NCI-H510A (cell line): ENCODE data around the gene MCEMP1.

Source experiments
- DNase-seq: peaks from one replicate; lab custom pipeline; 2025; lab: John Stamatoyannopoulos, UW

Gene MCEMP1

DNA sequence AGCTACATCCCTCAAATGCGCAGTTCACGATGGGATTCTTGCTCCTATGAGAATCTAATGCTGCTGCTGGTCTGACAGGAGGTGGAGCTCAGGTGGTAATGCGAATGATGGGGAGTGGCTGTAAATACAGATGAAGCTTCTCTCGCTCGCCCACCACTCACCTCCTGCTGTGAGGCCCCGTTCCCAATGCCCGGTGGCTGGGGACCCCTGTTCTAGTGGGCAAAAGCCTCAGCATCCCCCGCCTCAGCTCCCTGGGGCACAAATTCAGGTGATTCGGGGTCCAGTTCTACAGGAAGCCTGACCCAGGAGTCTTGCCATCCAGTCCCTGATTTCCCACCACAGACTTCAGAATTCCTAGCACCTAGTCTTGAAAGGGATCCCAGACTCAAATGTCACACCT is 4.4 kb upstream of the MCEMP1 start:
- DNase-seq = no peak

GRCh38 chr19:7674010-7675005 is 2.6 kb upstream of the MCEMP1 start:
- peak; percentile 11 for DNase-seq

DNA sequence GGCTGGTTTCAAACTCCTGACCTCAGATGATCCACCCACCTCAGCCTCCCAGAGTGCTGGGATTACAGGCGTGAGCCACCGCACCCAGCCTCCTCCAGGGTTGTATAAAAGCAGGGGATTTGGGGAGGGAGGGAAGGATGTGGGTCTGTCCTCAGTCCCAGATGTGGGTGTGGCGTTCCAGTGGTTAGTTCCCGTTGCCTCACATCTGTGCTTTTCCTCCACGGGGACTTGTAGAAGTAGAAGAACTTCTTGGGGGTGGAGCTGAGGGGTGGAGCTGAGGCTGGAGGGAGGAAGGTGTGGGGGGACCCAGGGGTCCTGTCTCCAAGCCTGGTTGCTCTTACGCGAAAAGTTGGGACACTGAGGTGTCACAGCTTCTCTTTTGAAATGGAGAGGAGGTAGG is 514 bp upstream of the MCEMP1 start:
- no peak for DNase-seq

GRCh38 chr19:7677669-7678311 is 900 bp downstream of the MCEMP1 start:
- DNase-seq = no peak

- DNase-seq = no peak
These were observed 2.3 kb downstream of the MCEMP1 start for GRCh38 chr19:7678971-7679751.

GRCh38 chr19:7679771-7680605 is 3.1 kb downstream of the MCEMP1 start:
- no peak for DNase-seq

DNA sequence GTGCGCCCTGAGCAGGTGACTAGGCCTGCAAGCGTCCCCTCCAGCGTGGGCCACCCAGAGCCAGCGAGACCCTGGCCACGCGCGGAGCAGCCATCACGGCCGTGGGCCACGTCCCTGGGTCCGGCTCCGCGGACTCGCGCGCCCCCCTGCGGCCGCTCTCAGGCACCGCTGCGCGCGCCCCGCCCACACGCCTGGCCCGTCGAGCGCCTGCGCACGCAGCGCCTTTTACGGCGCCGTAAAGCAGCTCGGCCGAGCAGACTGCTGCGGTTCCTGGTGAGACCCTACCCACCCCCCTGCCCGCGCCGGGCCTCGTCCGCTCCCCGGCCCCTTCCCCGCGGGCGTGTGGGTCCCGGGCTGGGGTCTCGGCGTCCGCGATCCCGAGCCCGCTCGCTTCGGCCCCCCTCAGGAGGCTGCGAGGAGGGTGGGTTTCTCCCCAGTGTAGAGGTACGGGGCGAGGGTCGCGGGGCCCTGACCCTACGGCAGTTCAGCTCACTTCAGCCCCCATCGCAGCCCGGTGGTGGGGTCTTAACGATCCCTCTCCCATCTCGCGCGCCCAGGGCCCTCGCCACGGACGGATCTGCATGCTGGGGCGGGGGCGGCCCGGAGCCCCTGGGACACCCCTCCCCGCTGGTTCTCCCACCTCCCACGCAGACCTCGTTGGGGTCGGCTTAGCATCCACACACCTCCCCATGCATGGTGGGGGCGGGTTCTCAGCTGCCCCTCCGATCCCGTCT is 3.9 kb downstream of the MCEMP1 start, which contains the start of gene TRAPPC5:
TRAPPC5 (plus strand) TSS at position 228 of the 734 bp plus-strand sequence. CDS start 1,421 bp downstream, outside the sequence.
- DNase-seq = peak; percentile 68

DNA sequence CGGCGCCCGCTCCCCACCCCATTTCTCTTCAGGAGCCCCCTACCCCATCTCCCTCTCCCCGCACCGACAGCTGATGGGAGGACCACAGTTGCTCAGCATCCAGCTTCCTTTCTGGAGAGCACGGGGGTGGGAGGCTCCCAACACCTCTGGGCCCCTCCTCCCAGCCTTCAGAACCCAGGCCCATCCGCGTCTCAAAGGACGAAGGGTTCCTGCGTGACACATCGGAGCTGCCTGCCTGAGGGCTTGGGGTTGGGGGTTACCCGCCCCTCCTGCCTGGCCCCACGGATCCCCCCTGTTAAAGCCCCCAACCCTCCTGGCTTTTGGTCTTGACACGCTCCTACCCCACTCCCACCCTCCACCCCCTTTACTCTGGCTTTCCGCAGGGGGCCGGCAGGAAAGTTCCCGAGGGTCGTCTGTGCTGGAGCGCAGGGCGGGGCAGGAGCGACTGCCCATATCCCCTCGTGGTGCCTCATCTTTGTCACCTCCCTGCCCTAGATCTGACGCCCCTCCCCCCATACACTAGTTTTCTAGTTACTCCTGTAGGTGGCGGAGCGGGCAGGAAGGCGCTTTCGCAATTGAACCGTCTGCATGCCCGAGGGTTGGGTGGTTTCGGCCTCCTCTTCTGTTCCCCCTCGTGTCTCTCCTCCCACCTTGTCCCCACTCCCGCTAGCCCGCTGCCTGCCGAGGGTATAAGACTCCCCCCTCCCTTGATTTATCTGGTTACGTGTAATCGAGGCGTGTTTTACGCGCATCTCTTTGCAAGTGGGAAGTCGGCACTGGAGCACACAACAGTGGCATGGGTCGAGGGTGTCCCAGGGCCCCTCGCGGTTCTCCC is 4.7 kb downstream of the MCEMP1 start:
- peak; percentile 45 for DNase-seq

DNA sequence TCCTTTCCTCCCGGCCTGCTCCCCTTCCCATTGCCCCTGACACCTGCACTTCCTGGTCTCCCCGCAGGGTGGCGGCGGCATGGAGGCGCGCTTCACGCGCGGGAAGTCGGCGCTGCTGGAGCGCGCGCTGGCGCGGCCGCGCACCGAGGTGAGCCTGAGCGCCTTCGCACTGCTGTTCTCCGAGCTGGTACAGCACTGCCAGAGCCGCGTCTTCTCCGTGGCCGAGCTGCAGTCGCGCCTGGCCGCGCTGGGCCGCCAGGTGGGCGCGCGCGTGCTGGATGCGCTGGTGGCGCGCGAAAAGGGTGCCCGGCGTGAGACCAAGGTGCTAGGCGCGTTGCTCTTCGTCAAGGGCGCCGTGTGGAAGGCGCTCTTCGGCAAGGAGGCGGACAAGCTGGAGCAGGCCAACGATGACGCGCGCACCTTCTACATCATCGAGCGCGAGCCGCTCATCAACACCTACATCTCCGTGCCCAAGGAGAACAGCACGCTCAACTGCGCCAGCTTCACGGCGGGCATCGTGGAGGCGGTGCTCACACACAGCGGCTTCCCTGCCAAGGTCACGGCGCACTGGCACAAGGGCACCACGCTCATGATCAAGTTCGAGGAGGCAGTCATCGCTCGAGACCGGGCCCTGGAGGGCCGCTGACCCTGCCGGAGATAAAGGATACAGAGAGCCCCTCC is 5.4 kb downstream of the MCEMP1 start:
- no peak for DNase-seq

DNA sequence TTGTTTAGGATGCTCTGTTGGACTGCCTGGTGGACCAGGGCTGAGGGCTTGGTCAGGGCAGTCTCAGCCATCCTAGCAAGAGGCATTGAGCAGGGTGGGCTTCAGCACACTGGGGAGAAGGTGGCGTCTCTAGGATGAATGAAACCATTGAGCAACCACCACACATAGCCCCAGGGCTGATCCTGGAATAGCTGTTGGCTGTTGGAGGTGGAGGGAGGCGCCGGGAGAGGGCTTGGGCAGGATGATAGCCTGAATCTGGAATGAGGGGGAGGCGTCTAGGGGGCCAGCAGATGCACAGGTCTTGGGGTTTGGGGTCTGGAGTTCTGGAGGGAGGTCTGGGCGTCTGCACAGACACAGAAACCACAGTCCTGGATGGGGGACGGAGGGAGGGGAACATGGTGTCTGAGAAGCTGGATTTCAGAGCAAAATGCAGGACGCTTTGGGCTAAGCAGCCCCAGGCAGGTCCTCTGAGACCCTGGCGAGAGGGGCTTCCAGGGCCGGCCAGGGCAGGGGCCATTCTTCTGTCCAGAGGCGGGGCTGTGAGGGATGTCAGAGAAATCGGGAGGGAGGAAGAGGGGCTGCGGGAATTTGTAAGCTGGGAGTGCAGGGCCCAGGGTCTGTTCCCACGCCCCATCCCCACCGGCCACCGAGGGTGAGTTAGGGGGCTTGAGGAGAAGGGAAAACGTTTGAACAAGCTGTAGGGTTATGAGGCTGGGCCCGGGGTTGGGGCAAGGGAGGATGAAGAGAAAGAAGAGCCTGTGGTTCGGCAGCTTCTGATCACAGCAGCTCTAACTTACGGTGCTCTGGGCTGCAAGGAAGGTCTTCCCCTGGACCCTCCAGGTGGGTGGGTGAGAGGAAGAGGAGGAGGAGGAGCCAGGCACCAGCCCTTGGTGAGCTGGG is 8.9 kb downstream of the MCEMP1 start:
- DNase-seq = no peak

GRCh38 chr19:7687177-7687576 is 10.3 kb downstream of the MCEMP1 start:
- no peak for DNase-seq

GRCh38 chr19:7689165-7689564 is 12.3 kb downstream of the MCEMP1 start:
- DNase-seq = no peak

GRCh38 chr19:7690779-7691258 is 13.9 kb downstream of the MCEMP1 start:
- no peak for DNase-seq

DNA sequence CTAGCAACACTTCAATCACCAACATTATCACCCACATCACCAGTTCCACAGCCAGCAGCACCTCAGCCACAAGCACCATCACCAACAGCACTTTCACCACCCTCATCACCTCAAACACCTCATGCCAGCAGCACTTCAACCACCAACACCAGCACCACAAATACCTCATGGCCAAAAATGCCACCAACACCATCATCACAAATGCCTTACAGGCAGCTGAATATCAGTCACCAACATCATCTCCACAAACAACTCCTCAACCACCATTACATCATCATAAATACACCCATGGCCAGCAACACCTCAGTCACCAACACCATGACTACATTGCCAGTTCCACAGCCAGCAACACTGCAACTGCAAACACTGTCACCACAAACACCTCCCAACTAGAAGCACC is 14.6 kb downstream of the MCEMP1 start:
- DNase-seq = no peak

GRCh38 chr19:7692417-7693088 is 15.7 kb downstream of the MCEMP1 start:
- DNase-seq = no peak

DNA sequence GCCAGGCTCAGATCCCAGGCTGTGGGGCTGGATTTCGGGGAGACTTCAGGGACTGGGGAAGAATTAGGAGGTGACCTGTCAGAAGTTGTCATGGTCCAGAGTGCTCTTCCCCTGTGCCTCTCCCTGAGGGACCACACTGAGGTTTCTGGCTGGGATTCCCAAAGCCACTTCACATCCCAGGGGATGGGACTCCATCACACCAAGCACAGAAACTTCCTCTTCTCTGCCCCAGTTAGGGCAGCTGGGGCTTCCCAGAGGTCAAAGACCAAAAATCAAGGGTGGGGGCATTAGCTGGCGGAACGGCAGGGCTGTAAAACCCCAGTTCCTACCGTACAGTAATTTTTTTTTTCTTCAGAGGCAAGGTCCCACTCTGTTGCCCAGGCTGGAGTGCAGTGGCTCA is 17.6 kb downstream of the MCEMP1 start:
- DNase-seq = no peak

DNA sequence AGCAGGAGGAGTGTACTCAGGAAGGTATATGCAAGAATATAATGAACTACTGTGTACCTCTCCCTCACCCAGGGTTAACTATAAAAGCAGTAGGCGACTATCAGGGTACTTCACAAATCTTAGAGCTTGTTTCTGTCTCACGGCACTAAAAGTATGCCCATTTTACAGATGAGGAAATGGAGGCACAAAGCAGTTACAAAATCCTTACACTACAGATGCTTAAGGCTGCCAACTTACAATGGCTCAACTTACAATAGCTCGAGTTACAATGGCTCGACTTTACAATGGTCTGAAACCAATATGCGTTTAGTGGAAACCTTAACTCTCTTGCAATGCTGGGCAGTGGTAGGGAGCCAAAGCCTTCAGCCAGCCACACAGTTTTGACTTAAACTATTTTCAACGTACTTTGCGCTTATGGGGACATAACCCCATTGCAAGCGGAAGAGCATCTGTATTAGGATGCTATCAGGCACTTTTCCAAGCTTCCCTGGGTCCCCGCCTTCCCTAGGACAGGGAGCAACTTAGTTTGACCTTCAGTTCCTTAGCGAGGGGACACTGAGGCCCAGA is 20.9 kb downstream of the MCEMP1 start:
- DNase-seq = no peak
